K562 (cell line): ENCODE measurements around the gene MIP. TPM values are rescaled to one million over a fixed set of nuclear protein-coding genes. Genes with fewer than 3 reads are reported as not detected.

ENCODE experiments used
- MXI1 ChIP-seq: IDR thresholded peaks from 2 replicates; pipeline ENCODE4 v1.6.1; 2011; ENCODE audit warnings: low read depth, mild to moderate bottlenecking, improper control_type of control experiment, low read length
- SAFB2 ChIP-seq: fragments of 200-400 bp; formaldehyde crosslinking; IDR thresholded peaks from 2 replicates; pipeline ENCODE4 v1.6.1; 2018; ENCODE audit warnings: borderline replicate concordance, low read length, low read depth, moderate library complexity; ENCODE audit not compliant: severe bottlenecking
- polyA plus RNA-seq, 8 experiments: library from polyadenylated mRNA; depleted of rRNA in 4 of 8; stranded (reverse) in 5 of 8; unstranded in 3 of 8; fragments of >200 nt; fragmentation: Nextera tagmentation in 2 of 8; fragmentation: Illumina TruSeq in 1 of 8; extraction: Ambion mirVana in 2 of 8; extraction: Trizol in 1 of 8; gene quantifications; 2 replicates each; pipeline versions ENCODE4 v1.2.1 to v1.2.3, GENCODE V29; 2011 to 2014; ENCODE audit warnings: inconsistent platforms in 1 of 8, missing spikeins in 1 of 8
- total RNA-seq, 7 experiments: library from RNA; depleted of rRNA in 6 of 7; stranded (reverse); fragments of >200 nt in 6 of 7; fragmentation: Illumina TruSeq in 2 of 7; extraction: Trizol in 2 of 7; gene quantifications; 2 replicates each; pipeline versions ENCODE4 v1.2.1 to v1.2.3, GENCODE V29; 2011 to 2021; ENCODE audit warnings: low replicate concordance in 1 of 7
- TF ChIP-seq, protein P1 (sequence below): fragments of 200-400 bp; formaldehyde crosslinking; IDR thresholded peaks from 2 replicates; pipeline ENCODE4 v1.6.1; 2017; ENCODE audit warnings: mild to moderate bottlenecking, low read depth, low read length, moderate library complexity
- TF ChIP-seq, protein P2 (sequence below): sonication (generic); formaldehyde crosslinking; IDR thresholded peaks from 2 replicates; pipeline ENCODE4 v1.8.0; 2023; ENCODE audit warnings: mild to moderate bottlenecking, missing genetic modification reagents

Gene MIP
- total and polyA plus RNA-seq, 9 of the 15 experiments (the other 6 are each of a cell fraction or from before 2014, with no cell fraction given): 0.09 to 0.36 (median 0.19) TPM; not detected in 5

DNA sequence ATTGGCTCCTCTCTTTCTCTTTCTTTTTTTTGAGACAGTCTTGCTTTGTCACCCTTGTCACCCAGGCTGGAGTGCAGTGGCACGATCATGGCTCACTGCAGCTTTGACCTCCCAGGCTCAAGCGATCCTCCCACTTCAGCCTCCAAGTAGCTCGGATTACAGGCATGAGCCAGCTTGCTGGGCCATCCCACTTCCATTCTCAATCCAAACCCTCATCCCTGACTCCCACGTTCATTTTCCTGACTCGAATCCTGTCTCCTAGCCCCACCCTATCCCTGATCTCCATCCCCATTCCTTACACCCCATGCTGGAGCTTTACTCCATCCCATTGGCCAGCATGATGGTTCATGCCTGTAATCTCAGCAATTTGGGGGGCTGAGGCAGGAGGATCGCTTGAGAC, 21.7 kb upstream of the MIP start (continued):
- TF ChIP-seq SAFB2 (no peak), MXI1 (no peak)
- TF ChIP-seq, protein P1, sequence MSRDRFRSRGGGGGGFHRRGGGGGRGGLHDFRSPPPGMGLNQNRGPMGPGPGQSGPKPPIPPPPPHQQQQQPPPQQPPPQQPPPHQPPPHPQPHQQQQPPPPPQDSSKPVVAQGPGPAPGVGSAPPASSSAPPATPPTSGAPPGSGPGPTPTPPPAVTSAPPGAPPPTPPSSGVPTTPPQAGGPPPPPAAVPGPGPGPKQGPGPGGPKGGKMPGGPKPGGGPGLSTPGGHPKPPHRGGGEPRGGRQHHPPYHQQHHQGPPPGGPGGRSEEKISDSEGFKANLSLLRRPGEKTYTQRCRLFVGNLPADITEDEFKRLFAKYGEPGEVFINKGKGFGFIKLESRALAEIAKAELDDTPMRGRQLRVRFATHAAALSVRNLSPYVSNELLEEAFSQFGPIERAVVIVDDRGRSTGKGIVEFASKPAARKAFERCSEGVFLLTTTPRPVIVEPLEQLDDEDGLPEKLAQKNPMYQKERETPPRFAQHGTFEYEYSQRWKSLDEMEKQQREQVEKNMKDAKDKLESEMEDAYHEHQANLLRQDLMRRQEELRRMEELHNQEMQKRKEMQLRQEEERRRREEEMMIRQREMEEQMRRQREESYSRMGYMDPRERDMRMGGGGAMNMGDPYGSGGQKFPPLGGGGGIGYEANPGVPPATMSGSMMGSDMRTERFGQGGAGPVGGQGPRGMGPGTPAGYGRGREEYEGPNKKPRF: no peak
- TF ChIP-seq, protein P2, sequence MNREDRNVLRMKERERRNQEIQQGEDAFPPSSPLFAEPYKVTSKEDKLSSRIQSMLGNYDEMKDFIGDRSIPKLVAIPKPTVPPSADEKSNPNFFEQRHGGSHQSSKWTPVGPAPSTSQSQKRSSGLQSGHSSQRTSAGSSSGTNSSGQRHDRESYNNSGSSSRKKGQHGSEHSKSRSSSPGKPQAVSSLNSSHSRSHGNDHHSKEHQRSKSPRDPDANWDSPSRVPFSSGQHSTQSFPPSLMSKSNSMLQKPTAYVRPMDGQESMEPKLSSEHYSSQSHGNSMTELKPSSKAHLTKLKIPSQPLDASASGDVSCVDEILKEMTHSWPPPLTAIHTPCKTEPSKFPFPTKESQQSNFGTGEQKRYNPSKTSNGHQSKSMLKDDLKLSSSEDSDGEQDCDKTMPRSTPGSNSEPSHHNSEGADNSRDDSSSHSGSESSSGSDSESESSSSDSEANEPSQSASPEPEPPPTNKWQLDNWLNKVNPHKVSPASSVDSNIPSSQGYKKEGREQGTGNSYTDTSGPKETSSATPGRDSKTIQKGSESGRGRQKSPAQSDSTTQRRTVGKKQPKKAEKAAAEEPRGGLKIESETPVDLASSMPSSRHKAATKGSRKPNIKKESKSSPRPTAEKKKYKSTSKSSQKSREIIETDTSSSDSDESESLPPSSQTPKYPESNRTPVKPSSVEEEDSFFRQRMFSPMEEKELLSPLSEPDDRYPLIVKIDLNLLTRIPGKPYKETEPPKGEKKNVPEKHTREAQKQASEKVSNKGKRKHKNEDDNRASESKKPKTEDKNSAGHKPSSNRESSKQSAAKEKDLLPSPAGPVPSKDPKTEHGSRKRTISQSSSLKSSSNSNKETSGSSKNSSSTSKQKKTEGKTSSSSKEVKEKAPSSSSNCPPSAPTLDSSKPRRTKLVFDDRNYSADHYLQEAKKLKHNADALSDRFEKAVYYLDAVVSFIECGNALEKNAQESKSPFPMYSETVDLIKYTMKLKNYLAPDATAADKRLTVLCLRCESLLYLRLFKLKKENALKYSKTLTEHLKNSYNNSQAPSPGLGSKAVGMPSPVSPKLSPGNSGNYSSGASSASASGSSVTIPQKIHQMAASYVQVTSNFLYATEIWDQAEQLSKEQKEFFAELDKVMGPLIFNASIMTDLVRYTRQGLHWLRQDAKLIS (CRISPR knock-in tag): no peak
